ENCODE data around the gene THSD4.
"Not testable (repeated sequence)": the region's sequence is repeated elsewhere in the genome, so short reads cannot be mapped to it uniquely, and the experiment has no call there.

THSD4 gene

DNA sequence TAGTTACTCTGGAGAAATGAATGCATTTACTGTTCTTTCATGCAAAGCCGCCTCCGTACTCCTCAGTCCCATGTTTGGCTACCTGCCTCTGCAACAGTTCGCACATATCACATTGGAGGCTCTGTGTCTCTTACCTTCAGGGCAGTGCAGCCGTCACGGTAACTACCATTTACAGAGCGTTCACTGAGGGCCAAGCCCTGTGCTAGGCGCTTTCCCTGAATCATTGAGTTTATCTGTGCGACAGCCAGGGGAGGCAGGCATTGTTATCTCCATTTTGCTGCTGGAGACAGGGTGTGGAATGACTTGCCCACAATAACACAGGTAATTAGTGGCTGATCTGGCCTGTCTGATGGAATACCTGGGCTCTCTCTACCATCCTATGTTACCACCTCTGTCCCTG lies 115.0 kb downstream of the THSD4 start:
- no peak for DNase-seq

DNA sequence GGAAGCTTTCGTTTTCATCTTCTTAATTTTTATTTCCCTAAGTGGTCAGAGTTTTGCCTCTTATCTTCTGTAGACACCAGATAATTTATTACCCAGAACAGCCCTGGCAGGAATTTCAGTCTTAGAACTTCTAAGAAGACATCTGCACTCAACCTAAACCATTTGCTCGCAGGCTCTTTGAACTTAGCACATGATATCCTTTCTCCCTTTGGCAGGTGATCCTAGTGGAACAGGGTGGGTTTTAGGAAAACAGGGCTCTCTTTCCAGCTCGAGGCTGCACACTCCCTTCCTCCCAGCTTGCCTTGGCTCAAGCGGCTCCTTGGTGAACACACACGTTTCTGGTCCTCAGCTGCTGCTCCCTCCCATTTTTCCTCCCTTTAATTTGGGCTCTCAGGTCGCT lies 116.5 kb downstream of the THSD4 start:
- DNase-seq = no peak

DNA sequence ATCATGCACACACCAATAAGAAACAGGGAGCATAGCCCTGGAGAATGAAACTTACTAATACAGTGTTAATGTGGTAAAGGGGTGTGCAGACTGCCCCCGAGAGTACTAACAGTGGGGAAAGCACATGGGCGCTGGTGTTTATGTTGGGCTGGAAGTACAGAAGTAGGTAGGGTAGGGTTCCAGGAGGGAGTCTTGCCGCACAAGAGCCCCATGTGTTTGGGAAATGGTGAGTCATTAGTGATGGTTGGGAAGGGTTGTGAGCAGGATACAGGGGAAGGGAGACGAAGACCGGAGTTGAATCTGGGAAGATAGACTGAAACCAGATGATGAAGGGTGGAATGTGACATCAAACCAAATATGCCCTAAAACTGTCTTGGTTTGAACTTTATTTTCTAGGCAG lies 117.1 kb downstream of the THSD4 start:
- no peak for DNase-seq

DNA sequence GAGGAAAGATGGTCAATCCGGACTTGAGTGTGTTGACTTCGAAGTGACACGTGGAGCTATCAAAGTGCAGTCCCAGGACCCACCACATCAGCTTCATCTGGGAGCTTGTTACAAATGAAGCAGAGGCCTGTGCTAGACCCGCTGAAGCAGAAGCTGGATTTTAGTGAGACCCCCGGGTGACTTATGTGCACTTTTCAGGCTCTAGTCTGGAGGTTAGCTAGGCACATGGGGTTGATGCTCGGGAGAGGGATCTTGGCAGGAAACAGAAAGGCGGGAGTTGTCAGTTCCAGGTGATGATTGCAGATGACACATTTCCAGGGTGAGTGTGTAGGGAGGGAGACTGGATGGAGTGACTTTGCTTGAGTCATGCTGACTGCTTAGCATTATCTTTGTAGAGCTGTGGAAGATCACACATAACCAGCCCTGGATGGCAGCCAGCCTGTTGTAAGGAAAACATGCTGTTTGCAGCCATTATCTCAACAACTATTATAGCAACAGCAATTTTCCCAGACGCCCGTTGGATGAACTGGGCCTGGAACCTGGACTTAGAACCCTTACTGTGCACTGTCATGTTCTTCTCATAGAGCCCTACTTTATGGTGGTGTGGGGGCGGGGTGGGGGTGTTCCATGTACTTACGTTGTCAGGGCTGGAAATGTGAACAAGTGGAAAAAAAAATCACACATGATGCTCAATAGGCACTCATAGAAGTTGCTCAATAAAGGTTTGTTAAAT lies 122.4 kb downstream of the THSD4 start:
- no peak for DNase-seq

DNA sequence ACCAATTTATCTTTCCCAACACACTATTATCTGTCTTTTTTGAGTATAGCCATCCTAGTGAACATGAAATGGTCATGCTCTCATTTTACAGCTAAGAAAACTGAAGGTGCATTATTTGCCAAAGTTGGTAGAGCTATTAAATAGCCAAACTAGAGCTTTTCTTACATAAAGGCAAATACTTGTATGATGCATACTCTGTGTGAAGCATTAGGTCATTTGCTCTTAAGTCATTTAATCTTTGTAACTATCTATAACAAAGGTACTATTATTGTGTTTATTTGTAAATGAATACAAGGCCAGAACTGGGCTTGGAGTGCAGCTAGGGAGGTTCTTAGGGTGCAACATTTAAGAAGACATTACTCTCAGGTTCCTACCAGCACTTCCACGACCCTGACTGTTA lies 123.7 kb downstream of the THSD4 start:
- DNase-seq = no peak

DNA sequence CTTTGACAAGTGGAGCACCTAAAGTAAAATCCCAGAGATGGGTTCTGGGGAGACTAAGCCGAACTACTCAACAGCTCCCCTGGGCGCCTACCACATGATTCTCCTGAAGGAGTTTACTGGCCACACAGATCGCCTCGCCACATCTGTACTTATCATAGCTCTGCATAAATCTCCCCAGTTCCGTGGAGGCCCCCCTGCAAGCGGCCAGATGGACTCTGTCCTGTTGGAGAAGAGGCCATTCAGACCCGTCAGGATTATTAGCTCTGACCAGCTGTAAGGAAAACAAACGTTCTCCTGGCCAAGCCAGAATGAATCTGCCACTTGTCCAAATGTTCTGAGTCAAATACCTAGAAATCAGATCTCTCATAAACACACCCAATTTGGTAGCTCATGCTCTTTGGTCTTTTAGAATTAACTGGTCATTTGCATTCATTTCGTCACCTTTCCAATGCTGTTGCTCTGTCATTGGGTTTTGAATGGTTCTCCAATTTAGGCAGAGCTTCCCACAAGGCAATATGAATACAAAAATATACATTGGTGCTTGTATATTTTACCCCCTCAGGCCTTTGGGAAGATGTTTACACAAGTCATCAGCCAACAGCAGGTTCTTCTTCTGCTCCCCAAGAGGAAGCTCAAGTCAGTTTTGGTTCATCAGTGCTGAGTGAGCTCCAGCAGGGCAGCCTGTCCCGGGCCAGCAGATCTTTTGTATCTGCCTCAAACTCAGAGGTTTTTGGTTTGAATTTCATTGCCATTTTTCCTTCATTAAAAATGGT lies 124.5 kb downstream of the THSD4 start:
- DNase-seq = no peak

DNA sequence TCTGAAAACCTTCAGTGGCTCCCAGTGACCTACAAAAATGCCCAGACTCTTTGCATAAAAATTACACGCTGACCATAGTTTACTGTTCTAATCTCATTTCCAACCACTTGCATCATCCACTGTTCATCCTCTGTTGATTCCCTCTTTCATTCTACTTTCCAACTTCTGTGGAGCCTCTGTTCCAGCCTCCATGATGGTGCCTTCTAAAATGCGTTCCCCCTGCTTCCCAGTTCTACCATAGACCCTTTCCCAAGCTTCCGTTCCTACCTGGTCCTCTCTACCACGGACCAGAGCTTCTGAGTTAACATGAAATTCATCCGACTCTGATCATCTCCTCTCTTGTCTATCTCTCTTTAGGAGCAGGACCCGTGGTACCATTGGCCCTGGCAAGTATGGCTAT lies 127.0 kb downstream of the THSD4 start:
- no peak for DNase-seq

DNA sequence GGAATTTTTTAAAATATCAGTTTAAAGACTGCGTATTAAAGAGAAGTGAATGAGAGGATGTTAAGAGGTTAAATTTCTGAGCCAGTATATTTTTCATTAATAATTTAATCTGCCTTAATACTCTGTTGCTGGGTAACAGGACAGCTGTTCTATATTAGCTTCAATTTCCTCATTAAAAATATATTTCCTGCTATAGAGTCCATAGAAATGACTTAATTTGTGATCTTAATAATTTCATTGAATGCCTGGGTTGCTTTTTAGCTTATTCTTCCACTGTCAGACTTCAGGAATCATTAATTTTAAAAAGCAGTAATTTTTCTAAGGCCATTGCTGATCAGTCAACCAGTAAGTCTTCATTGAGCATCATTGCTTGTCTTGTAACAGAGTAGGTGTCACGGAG lies 129.0 kb downstream of the THSD4 start:
- no peak for DNase-seq

DNA sequence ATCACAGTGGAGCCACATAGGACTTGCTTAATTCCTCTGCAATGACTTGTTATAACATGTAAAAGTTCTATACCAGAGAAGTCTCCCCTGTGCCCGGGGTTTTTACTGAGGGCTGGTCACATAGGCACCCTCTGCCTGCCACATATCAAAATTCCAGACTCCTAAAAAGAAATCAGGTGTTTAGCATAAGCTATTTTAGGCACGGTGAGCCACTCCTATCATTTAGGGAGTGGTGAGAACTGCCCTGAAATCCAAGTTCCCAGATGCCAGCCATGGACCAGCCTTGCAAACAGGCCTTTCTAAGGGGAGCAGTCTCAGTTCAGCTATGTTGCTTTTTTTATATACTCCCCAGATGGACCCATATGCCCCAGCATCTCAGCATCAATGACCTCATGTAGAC lies 130.3 kb downstream of the THSD4 start:
- DNase-seq = no peak

DNA sequence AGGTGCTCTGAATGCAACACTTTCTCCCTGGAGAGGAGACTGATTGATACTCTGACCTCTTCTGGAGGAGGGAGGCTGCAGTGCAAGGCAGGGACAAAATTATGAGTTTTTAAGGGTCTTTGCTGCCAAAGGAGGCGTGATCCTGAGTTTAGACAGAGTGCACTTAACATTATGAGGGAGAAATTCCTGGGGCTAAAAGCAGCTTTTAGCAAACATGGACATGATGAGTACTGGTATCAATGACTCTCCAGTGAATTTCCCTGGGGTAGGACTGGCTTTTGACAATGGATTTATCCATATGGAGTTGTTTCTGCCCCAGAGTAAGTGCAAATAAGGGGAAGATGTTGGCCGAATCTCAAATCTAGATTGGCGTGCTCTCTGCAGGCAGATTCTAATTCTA lies 133.1 kb downstream of the THSD4 start:
- no peak for DNase-seq

DNA sequence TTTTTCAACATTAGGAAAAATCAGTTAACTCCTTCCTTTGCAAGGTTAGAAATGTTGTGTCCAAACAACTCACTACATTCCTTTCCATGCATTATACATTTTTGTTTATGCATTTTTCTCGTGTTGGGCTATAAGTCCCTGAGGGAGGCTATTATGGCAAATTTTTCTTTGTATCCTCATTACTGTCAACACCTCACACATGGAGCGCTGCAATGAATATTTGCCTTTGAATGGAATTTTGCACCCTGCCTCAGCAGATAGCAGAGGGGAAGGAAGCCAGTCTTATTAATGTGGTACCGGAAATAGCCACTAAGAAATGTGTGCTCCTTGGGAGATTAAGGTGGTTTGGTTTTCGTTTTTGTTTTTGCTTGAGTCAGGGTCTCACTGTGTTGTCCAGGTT lies 134.7 kb downstream of the THSD4 start:
- DNase-seq = no peak

DNA sequence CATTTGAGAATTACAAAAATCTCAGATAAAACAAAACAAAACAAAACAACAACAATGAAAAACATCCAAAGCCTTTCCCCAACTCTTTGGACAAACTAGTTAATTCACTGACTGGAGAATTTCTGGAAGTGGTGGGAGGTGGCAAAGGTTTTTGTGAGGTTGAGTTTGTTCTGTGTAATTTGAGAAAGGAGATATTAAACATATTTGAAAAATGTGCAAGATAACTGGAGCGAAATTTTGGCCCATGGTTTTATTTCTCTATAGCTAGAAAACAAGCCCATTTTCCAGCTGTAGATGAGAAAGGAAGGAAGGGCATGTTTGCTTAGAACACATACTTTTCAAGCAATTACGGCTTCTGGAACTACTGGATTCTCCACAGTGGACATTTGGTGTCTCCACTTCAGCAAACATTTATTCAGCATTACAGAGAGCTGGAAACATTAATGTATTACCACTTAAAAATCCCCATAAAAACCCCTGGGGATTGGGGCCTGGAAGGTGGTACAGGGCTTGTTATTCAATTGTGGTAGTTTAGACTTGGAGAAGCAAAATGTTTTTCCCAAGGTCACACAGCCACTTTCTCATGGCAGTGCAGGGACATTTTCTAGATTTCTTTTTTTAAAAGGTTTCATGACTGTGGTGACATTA lies 135.8 kb downstream of the THSD4 start:
- no peak for DNase-seq

DNA sequence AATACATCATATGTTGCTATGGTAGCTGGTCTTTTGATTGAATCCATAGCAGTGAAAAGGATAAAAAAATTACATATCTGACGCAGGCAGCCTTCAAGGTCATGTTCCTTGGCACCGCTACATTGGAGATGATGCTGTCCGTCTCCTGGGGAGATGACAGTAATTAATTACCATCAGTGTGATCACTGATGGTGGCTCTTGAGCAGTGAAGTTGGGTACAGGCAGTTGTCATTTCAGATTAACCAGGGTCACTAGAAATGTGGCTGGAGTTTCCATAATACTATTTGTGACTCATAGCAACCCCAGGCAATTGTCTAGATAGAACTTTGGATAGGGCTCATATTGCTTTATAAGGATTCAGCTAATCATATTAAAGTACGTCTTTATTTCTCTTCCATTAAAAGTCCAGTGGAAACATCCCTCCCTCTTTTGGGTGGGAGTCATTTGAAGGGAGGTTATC lies 136.3 kb downstream of the THSD4 start:
- DNase-seq = no peak

DNA sequence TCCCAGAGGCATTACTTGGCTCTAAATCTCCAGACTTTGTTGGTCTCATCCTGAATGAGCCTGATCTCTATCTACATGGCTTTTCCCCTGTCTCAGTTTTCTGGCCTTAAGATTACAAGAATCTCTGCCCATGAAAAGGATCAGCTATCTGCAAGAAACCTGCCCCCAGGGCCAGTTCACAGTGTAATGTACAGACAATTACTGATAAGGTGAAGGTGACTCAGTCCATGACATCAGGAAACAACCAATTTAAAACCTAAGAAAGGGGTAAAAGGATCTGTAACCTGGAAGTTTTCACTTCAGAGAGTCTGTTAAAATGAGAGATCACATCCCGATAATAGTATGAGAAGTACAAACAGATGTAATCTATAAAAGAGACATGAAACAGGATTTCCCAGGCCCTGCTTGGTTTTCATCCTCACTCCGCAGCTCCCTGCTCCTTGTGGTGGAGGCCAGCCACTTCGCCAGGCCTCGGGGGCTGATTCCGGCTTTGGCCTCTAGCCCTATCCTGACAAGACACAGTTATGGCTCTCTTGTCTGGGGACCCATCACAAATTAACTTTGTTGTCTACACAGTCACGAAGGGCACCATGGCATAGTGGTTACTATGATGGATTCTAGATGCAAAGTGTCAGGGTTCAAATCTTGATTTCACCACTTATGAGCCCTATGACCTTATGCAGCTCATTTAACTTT lies 136.9 kb downstream of the THSD4 start:
- no peak for DNase-seq

DNA sequence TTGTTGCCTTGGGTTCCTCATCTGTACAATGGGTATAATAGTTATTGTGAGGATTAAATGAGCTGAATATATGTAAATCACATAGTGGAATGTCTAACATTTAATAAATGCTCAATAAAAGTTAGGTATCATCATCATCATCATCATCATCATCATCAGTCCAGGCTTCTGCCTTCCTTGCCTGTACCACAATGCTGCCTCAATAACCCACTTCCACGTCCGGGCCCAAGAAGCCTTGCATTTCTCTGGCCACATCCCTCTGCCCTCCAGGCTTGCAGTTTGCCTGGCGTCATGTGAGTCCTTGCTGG lies 137.4 kb downstream of the THSD4 start:
- no peak for DNase-seq

DNA sequence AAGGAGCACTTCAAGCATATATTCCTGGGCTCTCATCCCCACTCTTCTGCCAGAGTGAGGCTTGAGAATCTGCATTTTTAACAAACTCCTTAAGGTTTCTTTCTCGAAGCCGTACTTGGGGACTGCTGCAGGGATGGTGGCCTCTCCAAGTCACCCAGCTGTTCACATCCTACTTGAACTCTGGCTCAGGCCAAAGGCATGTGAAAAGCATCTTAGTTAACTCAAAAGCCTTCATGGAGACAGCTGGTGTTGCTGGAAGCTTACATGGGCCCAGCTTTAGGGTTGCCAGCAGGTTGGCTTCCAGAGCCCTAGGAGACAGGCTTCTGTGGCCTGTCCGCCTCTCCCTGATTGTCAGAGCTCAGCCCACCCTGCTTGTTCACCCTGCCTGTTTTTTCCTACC lies 139.2 kb downstream of the THSD4 start:
- no peak for DNase-seq

DNA sequence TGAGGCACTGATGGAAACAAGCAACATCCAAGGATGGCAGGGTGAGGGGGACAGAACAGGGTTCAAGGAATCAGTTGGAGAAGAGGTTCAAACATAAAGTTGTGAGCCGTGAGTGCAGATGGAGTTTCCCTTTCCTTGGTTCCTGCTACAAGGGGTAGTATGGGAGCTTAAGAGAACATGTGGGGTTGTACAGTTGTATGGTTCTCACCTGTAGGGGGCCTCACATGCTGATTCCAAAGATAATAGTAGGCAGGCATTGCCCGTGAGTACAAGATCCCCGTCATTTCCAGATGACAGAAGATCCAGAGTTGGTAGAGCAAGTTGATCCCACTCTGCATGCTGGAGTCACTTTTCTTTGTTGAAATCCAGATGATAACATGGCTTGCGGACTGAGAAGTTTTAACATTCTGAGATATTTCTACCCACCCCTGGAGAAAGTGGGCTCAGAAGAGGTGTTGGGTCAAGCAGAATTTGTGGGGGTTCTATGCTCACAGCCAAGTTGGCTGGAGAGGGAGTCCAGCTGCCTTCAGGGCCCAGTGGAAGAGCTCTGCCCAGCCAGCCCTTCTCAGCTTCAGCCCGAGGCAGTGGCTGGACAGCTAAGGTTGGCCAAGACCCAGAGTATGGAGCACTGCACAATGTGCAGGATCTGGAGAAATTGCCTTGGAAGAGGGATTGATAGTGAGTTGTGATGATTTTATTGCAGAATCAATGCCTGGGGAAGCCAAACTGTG lies 141.8 kb downstream of the THSD4 start:
- no peak for DNase-seq

DNA sequence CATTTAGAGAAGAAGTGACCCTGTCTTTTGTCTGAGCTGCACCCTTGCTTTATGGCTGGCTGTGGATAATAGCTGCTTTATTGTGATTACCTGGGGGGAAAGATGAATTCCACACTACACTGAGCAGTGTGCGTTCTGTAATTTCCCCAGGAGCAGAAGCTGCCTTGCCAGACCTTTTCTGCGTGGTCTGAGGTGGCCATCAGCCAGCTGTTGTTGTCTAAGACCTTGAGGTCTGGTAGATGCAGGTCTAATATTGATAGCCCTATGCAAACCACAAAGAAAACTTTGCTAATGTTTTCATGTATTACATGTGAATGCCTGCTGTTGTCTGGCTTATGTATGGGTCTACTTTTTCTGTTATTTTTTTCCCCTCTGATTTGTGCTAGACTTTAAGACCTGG lies 144.6 kb downstream of the THSD4 start:
- no peak for DNase-seq

DNA sequence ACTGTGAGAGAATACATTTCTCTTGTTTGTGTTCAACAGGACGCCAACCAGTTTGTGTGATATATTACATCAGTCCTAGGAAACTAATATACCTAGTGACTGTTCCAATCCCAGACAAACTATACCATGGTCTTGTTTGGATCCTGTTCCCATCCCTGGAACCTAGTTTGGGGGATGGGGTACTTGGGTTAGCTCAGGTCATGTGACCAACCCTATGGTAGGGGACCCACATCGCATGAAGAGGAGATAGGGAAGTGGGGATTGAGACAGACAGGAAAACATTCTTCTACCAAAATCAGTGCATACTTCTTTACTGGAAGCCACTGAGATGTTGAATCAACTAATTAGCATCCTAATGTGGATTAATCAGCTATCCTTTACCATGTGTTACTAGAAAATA lies 146.1 kb downstream of the THSD4 start:
- DNase-seq = no peak

DNA sequence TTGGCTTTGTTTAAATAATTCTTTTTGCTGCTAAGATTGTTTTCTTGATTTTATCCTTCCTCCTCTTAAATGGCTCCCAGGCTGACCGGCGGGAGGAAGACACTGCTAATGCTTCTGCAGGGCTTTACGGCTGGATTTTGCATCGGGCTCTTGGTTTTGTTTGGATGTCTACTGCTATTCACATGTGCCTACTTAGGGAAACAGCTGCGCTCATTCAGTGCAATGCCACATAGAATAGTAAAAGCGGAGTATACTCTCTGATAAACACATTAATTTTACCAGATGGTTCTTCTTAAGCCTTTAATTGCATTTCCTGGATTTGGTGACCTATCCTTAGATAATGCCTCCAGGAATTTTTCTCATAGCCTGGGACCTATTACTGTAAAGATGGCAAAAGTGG lies 146.6 kb downstream of the THSD4 start:
- DNase-seq = no peak

DNA sequence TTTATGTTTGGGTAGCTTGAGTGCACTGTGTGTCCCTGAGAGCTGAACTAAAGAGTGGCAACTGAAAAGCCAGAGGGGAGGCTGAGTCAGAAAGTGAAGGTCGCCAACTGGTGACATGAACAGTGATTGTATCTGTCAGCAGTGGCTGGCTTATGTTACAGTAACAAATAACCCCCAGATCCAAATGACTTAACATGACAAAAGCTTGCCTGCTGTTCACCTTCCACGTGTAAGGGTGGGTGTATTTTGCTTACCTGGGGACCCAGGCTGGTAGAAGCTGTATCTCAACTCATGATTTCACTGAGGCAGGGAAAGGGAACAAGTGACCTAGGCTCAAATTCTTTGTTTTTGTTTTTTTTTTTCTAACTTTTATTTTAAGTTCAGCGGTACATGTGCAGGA lies 147.3 kb downstream of the THSD4 start:
- DNase-seq = no peak

DNA sequence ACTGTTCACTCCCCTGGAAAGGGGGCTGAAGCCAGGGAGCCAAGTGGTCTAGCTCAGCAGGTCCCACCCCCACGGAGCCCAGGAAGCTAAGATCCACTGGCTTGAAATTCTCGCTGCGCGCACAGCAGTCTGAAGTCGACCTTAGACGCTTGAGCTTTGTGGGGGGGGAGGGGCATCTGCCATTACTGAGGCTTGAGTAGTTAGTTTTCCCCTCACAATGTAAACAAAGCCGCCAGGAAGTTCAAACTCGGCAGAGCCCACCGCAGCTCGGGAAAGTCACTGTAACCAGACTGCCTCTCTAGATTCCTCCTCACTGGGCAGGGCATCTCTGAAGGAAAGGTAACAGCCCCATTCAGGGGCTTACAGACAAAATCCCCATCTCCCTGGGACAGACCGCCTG lies 150.3 kb downstream of the THSD4 start:
- DNase-seq = not testable (repeated sequence)

DNA sequence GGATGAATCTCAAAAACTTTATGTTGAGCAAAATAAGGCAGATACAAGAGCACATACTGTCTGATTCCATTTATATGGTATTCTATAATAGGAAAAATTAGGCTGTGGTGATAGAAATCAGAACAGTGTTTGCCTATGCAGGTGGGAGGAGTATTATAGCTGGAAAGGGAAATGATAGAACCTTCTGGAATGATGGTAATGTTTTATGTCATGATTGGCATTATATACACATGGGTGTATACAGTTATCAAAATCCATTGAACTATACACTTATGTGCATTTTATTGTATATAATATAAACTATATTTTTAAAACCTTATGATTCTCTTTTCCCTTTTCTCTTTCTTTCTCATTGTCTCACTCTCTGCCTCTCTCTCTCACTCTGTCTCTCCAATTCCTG lies 156.1 kb downstream of the THSD4 start:
- DNase-seq = no peak

Measured in activated naive CD4-positive, alpha-beta T cell treated with Interleukin-2 at 50 U/mL for 16 hours (primary cell).